SK-N-SH (cell line): ENCODE data around the gene ZNF557. TPM values are rescaled to one million over a fixed set of nuclear protein-coding genes. Genes with fewer than 3 reads are reported as not detected.

Experiments
- CTCF ChIA-PET: fragments of 300-600, 350-600 bp; formaldehyde crosslinking; extraction: SDS; loops from one replicate; lab custom pipeline; 2021; lab: Yijun Ruan, JAX
- POLR2A ChIA-PET: fragments of 350-600 bp; sonication (Branson Sonifier 250); formaldehyde crosslinking; extraction: SDS; loops from one replicate; lab custom pipeline; 2020; ENCODE audit warnings: antibody characterized with exemption, inconsistent platforms; lab: Yijun Ruan, JAX
- DNase-seq: peaks from one replicate; pipeline ENCODE4 v3.0.0; 2012
- H2AFZ ChIP-seq: fragments of 200-600 bp; sonication (generic); 2 replicates; pipeline ENCODE4 v1.8.1; 2016; ENCODE audit warnings: antibody characterized with exemption, mild to moderate bottlenecking, low read depth
- H3F3A ChIP-seq: fragments of 200-600 bp; sonication (generic); replicated peaks from 2 replicates; pipeline ENCODE3; 2016; ENCODE audit warnings: antibody characterized with exemption, mild to moderate bottlenecking; ENCODE audit not compliant: insufficient read depth
- H3K27ac ChIP-seq, 2 experiments: fragments of 200-500 bp in 1 of 2; fragments of 200-600 bp in 1 of 2; sonication (Bioruptor generic) in 1 of 2; sonication (generic), shearing (Covaris generic) in 1 of 2; 2 replicates each; pipeline versions ENCODE4 v1.5.1 to v1.6.1; 2014 to 2016; ENCODE audit warnings: low read depth in 2 of 2, inconsistent platforms in 1 of 2, low read length in 1 of 2, mild to moderate bottlenecking in 1 of 2, mixed read lengths in 1 of 2
- H3K27me3 ChIP-seq: fragments of 200-600 bp; sonication (generic), shearing (Covaris generic); 2 replicates; pipeline ENCODE4 v1.6.1; 2016; ENCODE audit warnings: mixed run types; ENCODE audit not compliant: insufficient read depth
- H3K36me3 ChIP-seq, 2 experiments: fragments of 200-500 bp in 1 of 2; fragments of 200-600 bp in 1 of 2; sonication (Bioruptor generic) in 1 of 2; sonication (generic) in 1 of 2; replicated peaks in 1 of 2; 2 replicates each; pipeline versions ENCODE3 to v1.5.1; 2014 to 2016; ENCODE audit warnings: low read length in 1 of 2, mild to moderate bottlenecking in 1 of 2; ENCODE audit not compliant: insufficient read depth in 2 of 2, control insufficient read depth in 1 of 2
- H3K4me1 ChIP-seq, 2 experiments: fragments of 200-500 bp in 1 of 2; fragments of 200-600 bp in 1 of 2; sonication (Bioruptor generic) in 1 of 2; sonication (generic), shearing (Covaris generic) in 1 of 2; 2 replicates each; pipeline versions ENCODE4 v1.5.1 to v1.6.1; 2014 to 2016; ENCODE audit warnings: low read depth in 1 of 2, low read length in 1 of 2, mixed run types in 1 of 2; ENCODE audit not compliant: insufficient read depth in 2 of 2, control insufficient read depth in 1 of 2
- H3K4me2 ChIP-seq: fragments of 200-600 bp; sonication (generic), shearing (Covaris generic); 2 replicates; pipeline ENCODE4 v1.6.1; 2017; ENCODE audit warnings: mixed run types
- H3K4me3 ChIP-seq, 2 experiments: fragments of 200-500 bp in 1 of 2; fragments of 200-600 bp in 1 of 2; sonication (Bioruptor generic) in 1 of 2; sonication (generic), shearing (Covaris generic) in 1 of 2; 2 replicates each; pipeline versions ENCODE4 v1.5.1 to v1.8.1; 2014 to 2016; ENCODE audit warnings: low read depth in 2 of 2, inconsistent platforms in 1 of 2, low read length in 1 of 2, mild to moderate bottlenecking in 1 of 2, mixed read lengths in 1 of 2, moderate library complexity in 1 of 2
- H3K79me2 ChIP-seq: fragments of 200-600 bp; sonication (generic); 2 replicates; pipeline ENCODE4 v1.8.1; 2017; ENCODE audit warnings: mild to moderate bottlenecking; ENCODE audit not compliant: insufficient read depth
- H3K9ac ChIP-seq: fragments of 200-600 bp; sonication (generic); 2 replicates; pipeline ENCODE4 v1.6.1; 2017; ENCODE audit warnings: mixed run types
- H3K9me2 ChIP-seq: fragments of 200-600 bp; sonication (generic); 2 replicates; pipeline ENCODE4 v1.6.1; 2017; ENCODE audit warnings: mixed run types
- H3K9me3 ChIP-seq: fragments of 200-600 bp; sonication (generic); 2 replicates; pipeline ENCODE4 v1.6.1; 2017; ENCODE audit warnings: mixed run types, mild to moderate bottlenecking, moderate library complexity
- H4K20me1 ChIP-seq: fragments of 200-600 bp; sonication (generic); 2 replicates; pipeline ENCODE4 v1.6.1; 2017; ENCODE audit warnings: mild to moderate bottlenecking, mixed run types; ENCODE audit not compliant: insufficient read depth
- CTCF ChIP-seq: fragments of 200-600 bp; sonication (generic); IDR thresholded peaks from 2 replicates; pipeline ENCODE4 v1.6.1; 2017; ENCODE audit warnings: antibody characterized with exemption, mild to moderate bottlenecking, moderate library complexity
- EP300 ChIP-seq, 2 experiments: IDR thresholded peaks; 2 replicates each; pipeline versions ENCODE4 v1.4.0 to v1.6.1; 2012; ENCODE audit warnings: borderline replicate concordance in 1 of 2, low read depth in 1 of 2, low read length in 1 of 2
- FOXJ3 ChIP-seq: sonication (generic); formaldehyde crosslinking; IDR thresholded peaks from 2 replicates; pipeline ENCODE4 v1.5.1; 2020; ENCODE audit warnings: mild to moderate bottlenecking, missing genetic modification reagents
- GABPA ChIP-seq: IDR thresholded peaks from 2 replicates; pipeline ENCODE4 v1.4.0; 2012; ENCODE audit warnings: low read depth, mild to moderate bottlenecking
- JUND ChIP-seq: IDR thresholded peaks from 2 replicates; pipeline ENCODE4 v1.4.0; 2012
- MEF2A ChIP-seq: IDR thresholded peaks from 2 replicates; pipeline ENCODE4 v1.4.0; 2012; ENCODE audit warnings: low read depth, borderline replicate concordance
- NRF1 ChIP-seq: IDR thresholded peaks from 2 replicates; pipeline ENCODE4 v1.6.1; 2012; ENCODE audit warnings: low read depth, mild to moderate bottlenecking, low read length
- RFX5 ChIP-seq: IDR thresholded peaks from 2 replicates; pipeline ENCODE4 v1.6.1; 2012; ENCODE audit warnings: mild to moderate bottlenecking, improper control_type of control experiment, low read length
- SIN3A ChIP-seq: IDR thresholded peaks from 2 replicates; pipeline ENCODE4 v1.6.1; 2012; ENCODE audit warnings: low read depth, mild to moderate bottlenecking, low read length, moderate library complexity, borderline replicate concordance
- SMC3 ChIP-seq: IDR thresholded peaks from 2 replicates; pipeline ENCODE4 v1.6.1; 2012; ENCODE audit warnings: low read depth, low read length, improper control_type of control experiment
- TAF1 ChIP-seq: IDR thresholded peaks from 2 replicates; pipeline ENCODE4 v1.6.1; 2012; ENCODE audit warnings: low read depth, mild to moderate bottlenecking, low read length, moderate library complexity, borderline replicate concordance
- TEAD4 ChIP-seq: IDR thresholded peaks from 2 replicates; pipeline ENCODE4 v1.4.0; 2012; ENCODE audit warnings: mild to moderate bottlenecking, borderline replicate concordance; ENCODE audit not compliant: insufficient read depth
- WGBS: methylation state at CpG from one replicate; pipeline ENCODE4 v1.1.6; 2017; ENCODE audit warnings: low lambda C conversion rate; 5-methylcytosine and 5-hydroxymethylcytosine counted together
- polyA plus RNA-seq, 3 experiments: library from polyadenylated mRNA; depleted of rRNA; stranded (reverse); fragments of >200 nt; gene quantifications; 2 replicates each; pipeline ENCODE4 v1.2.3, GENCODE V29; 2012
- TF ChIP-seq, protein P1 (sequence below): IDR thresholded peaks from 2 replicates; pipeline ENCODE4 v1.6.1; 2012; ENCODE audit warnings: mild to moderate bottlenecking, low read depth, low read length, moderate library complexity

ZNF557 gene
- polyA plus RNA-seq, 1 of the 3 experiments (the other 2 are of a cell fraction) = 2.3 TPM

- Histone ChIP-seq H3K9me2 (no peaks in the 10 kb centered on the region), H3K27me3 (no peaks in the 10 kb centered on the region), H3K79me2 (no peaks in the 10 kb centered on the region), H2AFZ (no peak overlapping the region), H3K9me3 (no peaks in the 10 kb centered on the region), H3K4me2 (no peak overlapping the region), H3K4me3 (no peak overlapping the region), H3F3A (no peaks in the 10 kb centered on the region), H3K36me3 (peaks cover 3 to 14% of the 10 kb centered on the region in 2 experiments), H3K27ac (no peak overlapping the region), H3K4me1 (no peaks in the 10 kb centered on the region), H4K20me1 (no peaks in the 10 kb centered on the region), H3K9ac (no peak overlapping the region)
- POLR2A ChIA-PET = no interaction called here
- 95% methylated on average over 9 of the region's 16 CpGs for WGBS
- no peak for TF ChIP-seq NRF1
- TF ChIP-seq, protein P1, sequence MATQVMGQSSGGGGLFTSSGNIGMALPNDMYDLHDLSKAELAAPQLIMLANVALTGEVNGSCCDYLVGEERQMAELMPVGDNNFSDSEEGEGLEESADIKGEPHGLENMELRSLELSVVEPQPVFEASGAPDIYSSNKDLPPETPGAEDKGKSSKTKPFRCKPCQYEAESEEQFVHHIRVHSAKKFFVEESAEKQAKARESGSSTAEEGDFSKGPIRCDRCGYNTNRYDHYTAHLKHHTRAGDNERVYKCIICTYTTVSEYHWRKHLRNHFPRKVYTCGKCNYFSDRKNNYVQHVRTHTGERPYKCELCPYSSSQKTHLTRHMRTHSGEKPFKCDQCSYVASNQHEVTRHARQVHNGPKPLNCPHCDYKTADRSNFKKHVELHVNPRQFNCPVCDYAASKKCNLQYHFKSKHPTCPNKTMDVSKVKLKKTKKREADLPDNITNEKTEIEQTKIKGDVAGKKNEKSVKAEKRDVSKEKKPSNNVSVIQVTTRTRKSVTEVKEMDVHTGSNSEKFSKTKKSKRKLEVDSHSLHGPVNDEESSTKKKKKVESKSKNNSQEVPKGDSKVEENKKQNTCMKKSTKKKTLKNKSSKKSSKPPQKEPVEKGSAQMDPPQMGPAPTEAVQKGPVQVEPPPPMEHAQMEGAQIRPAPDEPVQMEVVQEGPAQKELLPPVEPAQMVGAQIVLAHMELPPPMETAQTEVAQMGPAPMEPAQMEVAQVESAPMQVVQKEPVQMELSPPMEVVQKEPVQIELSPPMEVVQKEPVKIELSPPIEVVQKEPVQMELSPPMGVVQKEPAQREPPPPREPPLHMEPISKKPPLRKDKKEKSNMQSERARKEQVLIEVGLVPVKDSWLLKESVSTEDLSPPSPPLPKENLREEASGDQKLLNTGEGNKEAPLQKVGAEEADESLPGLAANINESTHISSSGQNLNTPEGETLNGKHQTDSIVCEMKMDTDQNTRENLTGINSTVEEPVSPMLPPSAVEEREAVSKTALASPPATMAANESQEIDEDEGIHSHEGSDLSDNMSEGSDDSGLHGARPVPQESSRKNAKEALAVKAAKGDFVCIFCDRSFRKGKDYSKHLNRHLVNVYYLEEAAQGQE = no peak
- TF ChIP-seq JUND = no peak
- no peak for TF ChIP-seq MEF2A
- no peak for TF ChIP-seq SMC3
- TF ChIP-seq SIN3A = no peak
- no peak for TF ChIP-seq CTCF
- no peak for TF ChIP-seq GABPA
- TF ChIP-seq RFX5 = no peak
- TF ChIP-seq TAF1 = no peak
- TF ChIP-seq FOXJ3 = no peak
- CTCF ChIA-PET = no interaction called here
- no peak for DNase-seq
Observed at GRCh38 chr19:7122701-7123100, 53.2 kb downstream of the ZNF557 start.

DNA sequence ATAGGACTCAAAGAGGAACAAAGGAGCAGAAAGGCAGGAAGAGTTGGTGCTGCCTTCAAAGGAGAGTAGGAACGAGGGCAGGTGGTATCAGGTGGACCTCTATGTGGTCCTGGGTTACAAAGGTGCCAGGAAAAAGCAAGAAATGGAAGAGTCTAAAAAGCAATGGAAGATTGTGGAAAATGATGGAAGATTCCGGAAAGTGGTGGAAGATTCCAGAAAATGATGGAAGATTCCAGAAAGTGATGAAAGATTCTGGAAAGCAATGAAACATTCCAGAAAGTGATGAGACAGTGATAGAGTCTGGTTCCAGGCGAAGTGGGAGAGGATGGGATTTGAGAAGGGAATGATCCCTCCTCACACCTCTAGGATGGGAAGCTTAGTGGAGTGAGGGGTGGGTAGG lies 55.3 kb downstream of the ZNF557 start:
- no peaks in the 10 kb centered on the region for H3K27me3 ChIP-seq
- no peaks in the 10 kb centered on the region for H3K79me2 ChIP-seq
- no peak overlapping the region for H3K4me3 ChIP-seq
- no peaks in the 10 kb centered on the region for H3K4me1 ChIP-seq
- H3K27ac ChIP-seq = no peak overlapping the region
- H3K9ac ChIP-seq = no peak overlapping the region
- ChIA-PET POLR2A (no interaction called here), CTCF (no interaction called here)
- no peak for DNase-seq
- TF ChIP-seq TEAD4 = no peak
- TF ChIP-seq EP300 (IDR thresholded peaks at IDR 0.05; ENCODE audit: borderline replicate concordance in 1 of 2, low read depth in 1 of 2, low read length in 1 of 2) = peak in 1 of 2 experiments; percentile 85; a peak in 2 of 4 replicates
- TF ChIP-seq, all 33 proteins: peak for 1
- WGBS = 41% methylated on average over 3 of the region's 3 CpGs
- H3K9me2 ChIP-seq = no peaks in the 10 kb centered on the region
- H3K4me2 ChIP-seq = no peak overlapping the region
- no peak overlapping the region for H2AFZ ChIP-seq
- H3K36me3 ChIP-seq = peaks cover 3 to 14% of the 10 kb centered on the region in 2 experiments
- no peaks in the 10 kb centered on the region for H3K9me3 ChIP-seq
- no peaks in the 10 kb centered on the region for H3F3A ChIP-seq
- no peaks in the 10 kb centered on the region for H4K20me1 ChIP-seq
